HL-60 (cell line): ENCODE results near the gene EYS.

Experiments used
- TF ChIP-seq, protein P1 (sequence below): IDR thresholded peaks from 2 replicates; pipeline ENCODE4 v1.6.1; 2012; ENCODE audit warnings: low read depth; ENCODE audit not compliant: insufficient replicate concordance
- TF ChIP-seq, protein P2 (sequence below): IDR thresholded peaks from one replicate; pipeline ENCODE4 v1.5.1; 2011; ENCODE audit warnings: low read length, control low read depth, inconsistent platforms; ENCODE audit not compliant: insufficient read depth

DNA sequence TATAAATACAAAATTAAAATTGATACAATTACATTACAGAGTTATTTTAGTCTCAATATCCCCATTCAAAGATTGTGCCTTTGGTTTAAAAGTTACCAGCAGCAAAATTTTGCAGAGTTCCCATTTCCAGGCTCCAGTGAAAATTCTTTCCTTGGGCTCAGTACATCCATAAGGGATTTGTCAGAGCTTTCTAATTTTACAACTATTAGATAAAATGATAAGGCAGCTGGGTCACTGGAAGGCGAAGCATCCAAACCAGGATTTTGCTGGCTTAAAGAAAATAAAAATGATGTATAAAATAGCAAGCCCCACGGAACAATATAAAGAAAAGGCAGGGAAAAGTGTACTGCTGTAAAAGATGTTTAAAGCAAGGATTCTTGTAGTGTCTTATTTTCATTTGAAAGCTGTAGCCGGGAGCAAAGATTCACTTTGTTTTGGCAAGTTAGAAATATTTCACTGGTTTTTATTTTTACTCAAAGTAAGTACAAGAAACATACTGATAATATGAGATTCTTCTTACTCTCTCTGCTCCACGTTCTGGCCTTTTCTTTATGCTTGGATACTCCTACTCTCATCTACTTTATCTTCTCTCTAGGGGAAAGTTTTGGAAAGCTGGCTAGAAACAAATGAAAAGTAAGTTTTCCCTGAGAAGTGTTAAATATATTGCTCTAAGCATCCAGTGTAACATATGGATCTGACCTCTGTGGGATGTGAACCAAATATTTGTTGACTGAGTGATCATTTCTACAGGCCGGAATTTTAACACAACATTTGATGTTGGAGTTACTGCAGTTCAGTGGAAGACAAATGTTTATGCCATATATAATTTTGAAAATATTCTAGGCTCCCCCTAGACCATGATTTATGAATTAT, 1583.0 kb downstream of the EYS start:
- TF ChIP-seq, protein P1, sequence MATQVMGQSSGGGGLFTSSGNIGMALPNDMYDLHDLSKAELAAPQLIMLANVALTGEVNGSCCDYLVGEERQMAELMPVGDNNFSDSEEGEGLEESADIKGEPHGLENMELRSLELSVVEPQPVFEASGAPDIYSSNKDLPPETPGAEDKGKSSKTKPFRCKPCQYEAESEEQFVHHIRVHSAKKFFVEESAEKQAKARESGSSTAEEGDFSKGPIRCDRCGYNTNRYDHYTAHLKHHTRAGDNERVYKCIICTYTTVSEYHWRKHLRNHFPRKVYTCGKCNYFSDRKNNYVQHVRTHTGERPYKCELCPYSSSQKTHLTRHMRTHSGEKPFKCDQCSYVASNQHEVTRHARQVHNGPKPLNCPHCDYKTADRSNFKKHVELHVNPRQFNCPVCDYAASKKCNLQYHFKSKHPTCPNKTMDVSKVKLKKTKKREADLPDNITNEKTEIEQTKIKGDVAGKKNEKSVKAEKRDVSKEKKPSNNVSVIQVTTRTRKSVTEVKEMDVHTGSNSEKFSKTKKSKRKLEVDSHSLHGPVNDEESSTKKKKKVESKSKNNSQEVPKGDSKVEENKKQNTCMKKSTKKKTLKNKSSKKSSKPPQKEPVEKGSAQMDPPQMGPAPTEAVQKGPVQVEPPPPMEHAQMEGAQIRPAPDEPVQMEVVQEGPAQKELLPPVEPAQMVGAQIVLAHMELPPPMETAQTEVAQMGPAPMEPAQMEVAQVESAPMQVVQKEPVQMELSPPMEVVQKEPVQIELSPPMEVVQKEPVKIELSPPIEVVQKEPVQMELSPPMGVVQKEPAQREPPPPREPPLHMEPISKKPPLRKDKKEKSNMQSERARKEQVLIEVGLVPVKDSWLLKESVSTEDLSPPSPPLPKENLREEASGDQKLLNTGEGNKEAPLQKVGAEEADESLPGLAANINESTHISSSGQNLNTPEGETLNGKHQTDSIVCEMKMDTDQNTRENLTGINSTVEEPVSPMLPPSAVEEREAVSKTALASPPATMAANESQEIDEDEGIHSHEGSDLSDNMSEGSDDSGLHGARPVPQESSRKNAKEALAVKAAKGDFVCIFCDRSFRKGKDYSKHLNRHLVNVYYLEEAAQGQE: no peak
- TF ChIP-seq, protein P2, sequence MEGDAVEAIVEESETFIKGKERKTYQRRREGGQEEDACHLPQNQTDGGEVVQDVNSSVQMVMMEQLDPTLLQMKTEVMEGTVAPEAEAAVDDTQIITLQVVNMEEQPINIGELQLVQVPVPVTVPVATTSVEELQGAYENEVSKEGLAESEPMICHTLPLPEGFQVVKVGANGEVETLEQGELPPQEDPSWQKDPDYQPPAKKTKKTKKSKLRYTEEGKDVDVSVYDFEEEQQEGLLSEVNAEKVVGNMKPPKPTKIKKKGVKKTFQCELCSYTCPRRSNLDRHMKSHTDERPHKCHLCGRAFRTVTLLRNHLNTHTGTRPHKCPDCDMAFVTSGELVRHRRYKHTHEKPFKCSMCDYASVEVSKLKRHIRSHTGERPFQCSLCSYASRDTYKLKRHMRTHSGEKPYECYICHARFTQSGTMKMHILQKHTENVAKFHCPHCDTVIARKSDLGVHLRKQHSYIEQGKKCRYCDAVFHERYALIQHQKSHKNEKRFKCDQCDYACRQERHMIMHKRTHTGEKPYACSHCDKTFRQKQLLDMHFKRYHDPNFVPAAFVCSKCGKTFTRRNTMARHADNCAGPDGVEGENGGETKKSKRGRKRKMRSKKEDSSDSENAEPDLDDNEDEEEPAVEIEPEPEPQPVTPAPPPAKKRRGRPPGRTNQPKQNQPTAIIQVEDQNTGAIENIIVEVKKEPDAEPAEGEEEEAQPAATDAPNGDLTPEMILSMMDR: no peak
